Neural progenitor cell (in vitro differentiated cells): ENCODE results near the gene PCDH17. TPM values are rescaled to one million over a fixed set of nuclear protein-coding genes. Genes with fewer than 3 reads are reported as not detected.

Experiments used
- DNase-seq: peaks from one replicate; pipeline ENCODE4 v3.0.0-alpha.2; 2016; ENCODE audit warnings: low spot score
- H2AFZ ChIP-seq: fragments of 200-600 bp; sonication (generic); replicated peaks from 2 replicates; pipeline ENCODE4 v1.6.1; 2016; ENCODE audit warnings: antibody characterized with exemption
- H3F3A ChIP-seq: fragments of 200-600 bp; sonication (generic); 2 replicates; pipeline ENCODE4 v1.6.1; 2016; ENCODE audit warnings: antibody characterized with exemption, low read depth
- H3K27ac ChIP-seq: fragments of 200-600 bp; sonication (generic); 2 replicates; pipeline ENCODE4 v1.5.1; 2016; ENCODE audit warnings: mild to moderate bottlenecking
- H3K27me3 ChIP-seq: fragments of 200-600 bp; sonication (generic); 2 replicates; pipeline ENCODE4 v1.6.1; 2016; ENCODE audit warnings: mild to moderate bottlenecking, moderate library complexity
- H3K36me3 ChIP-seq: fragments of 200-600 bp; sonication (generic); 2 replicates; pipeline ENCODE4 v1.5.1; 2016
- H3K4me1 ChIP-seq: fragments of 200-600 bp; sonication (generic); 2 replicates; pipeline ENCODE4 v1.6.1; 2016; ENCODE audit warnings: mixed run types
- H3K4me2 ChIP-seq: fragments of 200-600 bp; sonication (generic); 2 replicates; pipeline ENCODE4 v1.6.1; 2016
- H3K4me3 ChIP-seq: fragments of 200-600 bp; sonication (generic); 2 replicates; pipeline ENCODE4 v1.5.1; 2016
- H3K79me2 ChIP-seq: fragments of 200-600 bp; sonication (generic); 2 replicates; pipeline ENCODE4 v1.6.1; 2016; ENCODE audit warnings: low read depth
- H3K9ac ChIP-seq: fragments of 200-600 bp; sonication (generic); 2 replicates; pipeline ENCODE4 v1.6.1; 2016
- H3K9me3 ChIP-seq: fragments of 200-600 bp; sonication (generic); 2 replicates; pipeline ENCODE4 v1.5.1; 2016; ENCODE audit warnings: low read depth
- H4K20me1 ChIP-seq: fragments of 200-600 bp; sonication (generic); 2 replicates; pipeline ENCODE4 v1.6.1; 2016; ENCODE audit warnings: low read depth
- H3K27ac Mint-ChIP-seq: 3 replicates; pipeline ENCODE4 v1.8.0; 2021; ENCODE audit warnings: mixed read lengths
- H3K27me3 Mint-ChIP-seq: 2 replicates; pipeline ENCODE4 v1.8.0; 2022; ENCODE audit warnings: low read depth, mild to moderate bottlenecking, inconsistent platforms, moderate library complexity, mixed read lengths; ENCODE audit not compliant: insufficient read depth
- H3K36me3 Mint-ChIP-seq: 3 replicates; pipeline ENCODE4 v1.8.0; 2021; ENCODE audit warnings: mixed read lengths
- H3K4me1 Mint-ChIP-seq: 3 replicates; pipeline ENCODE4 v1.8.0; 2021; ENCODE audit warnings: mixed read lengths
- H3K4me3 Mint-ChIP-seq: 3 replicates; pipeline ENCODE4 v1.8.0; 2021; ENCODE audit warnings: mild to moderate bottlenecking, moderate library complexity, mixed read lengths
- H3K9me3 Mint-ChIP-seq: 3 replicates; pipeline ENCODE4 v1.8.0; 2020; ENCODE audit warnings: mixed read lengths
- EZH2 ChIP-seq: fragments of 200-600 bp; sonication (generic); IDR thresholded peaks from 2 replicates; pipeline ENCODE4 v1.6.1; 2017; ENCODE audit warnings: antibody characterized with exemption, mild to moderate bottlenecking, moderate library complexity
- EZH2phosphoT487 ChIP-seq: fragments of 200-600 bp; sonication (generic); IDR thresholded peaks from 2 replicates; pipeline ENCODE4 v1.6.1; 2017; ENCODE audit warnings: antibody characterized with exemption
- total RNA-seq: library from RNA; depleted of rRNA; stranded (reverse); fragments of >200 nt; gene quantifications from 2 replicates; pipeline ENCODE4 v1.2.3, GENCODE V29; 2015; ENCODE audit warnings: low replicate concordance
- TF ChIP-seq, protein P1 (sequence below): fragments of 200-600 bp; sonication (generic); IDR thresholded peaks from 2 replicates; pipeline ENCODE4 v1.5.1; 2017; ENCODE audit warnings: antibody characterized with exemption, mild to moderate bottlenecking

Gene PCDH17
- total RNA-seq, 1 donor from 2014 or later: 5.3 TPM

DNA sequence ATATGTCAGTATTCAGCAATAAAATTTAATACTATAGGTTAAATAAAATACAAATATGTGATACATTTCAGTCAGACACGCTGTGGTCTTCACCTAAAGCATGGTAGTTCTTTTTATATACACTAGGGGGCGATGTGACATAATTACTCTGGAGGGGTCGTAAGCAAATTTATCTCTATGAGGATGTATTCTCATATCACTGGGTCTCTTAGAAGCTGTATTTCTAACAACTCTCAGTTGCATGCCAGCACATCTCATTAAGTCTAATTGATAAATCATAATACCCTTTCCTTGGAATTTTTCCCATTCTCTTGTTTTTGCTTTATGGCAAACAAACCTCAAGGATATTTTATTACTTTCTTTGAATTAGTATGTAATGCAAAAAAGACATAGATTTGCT lies 3.9 kb upstream of the PCDH17 start:
- Histone ChIP-seq H2AFZ (no peak overlapping the region), H3K4me1 (peaks cover 4% of the 10 kb centered on the region), H3K4me2 (no peak overlapping the region), H3K27me3 (peaks cover 46% of the 10 kb centered on the region), H3K4me3 (no peak overlapping the region), H3K27ac (no peak overlapping the region), H3K36me3 (no peaks in the 10 kb centered on the region), H3K79me2 (no peaks in the 10 kb centered on the region), H3F3A (peaks cover 22% of the 10 kb centered on the region), H3K9ac (no peak overlapping the region), H4K20me1 (peaks cover 7% of the 10 kb centered on the region), H3K9me3 (no peaks in the 10 kb centered on the region)
- Mint-ChIP-seq H3K4me3 (no peak overlapping the region), H3K27me3 (peaks cover 12% of the 10 kb centered on the region), H3K9me3 (peaks cover 4% of the 10 kb centered on the region), H3K36me3 (peaks cover 1% of the 10 kb centered on the region), H3K27ac (no peak overlapping the region), H3K4me1 (peaks cover 8% of the 10 kb centered on the region)
- TF ChIP-seq, protein P1, sequence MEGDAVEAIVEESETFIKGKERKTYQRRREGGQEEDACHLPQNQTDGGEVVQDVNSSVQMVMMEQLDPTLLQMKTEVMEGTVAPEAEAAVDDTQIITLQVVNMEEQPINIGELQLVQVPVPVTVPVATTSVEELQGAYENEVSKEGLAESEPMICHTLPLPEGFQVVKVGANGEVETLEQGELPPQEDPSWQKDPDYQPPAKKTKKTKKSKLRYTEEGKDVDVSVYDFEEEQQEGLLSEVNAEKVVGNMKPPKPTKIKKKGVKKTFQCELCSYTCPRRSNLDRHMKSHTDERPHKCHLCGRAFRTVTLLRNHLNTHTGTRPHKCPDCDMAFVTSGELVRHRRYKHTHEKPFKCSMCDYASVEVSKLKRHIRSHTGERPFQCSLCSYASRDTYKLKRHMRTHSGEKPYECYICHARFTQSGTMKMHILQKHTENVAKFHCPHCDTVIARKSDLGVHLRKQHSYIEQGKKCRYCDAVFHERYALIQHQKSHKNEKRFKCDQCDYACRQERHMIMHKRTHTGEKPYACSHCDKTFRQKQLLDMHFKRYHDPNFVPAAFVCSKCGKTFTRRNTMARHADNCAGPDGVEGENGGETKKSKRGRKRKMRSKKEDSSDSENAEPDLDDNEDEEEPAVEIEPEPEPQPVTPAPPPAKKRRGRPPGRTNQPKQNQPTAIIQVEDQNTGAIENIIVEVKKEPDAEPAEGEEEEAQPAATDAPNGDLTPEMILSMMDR: peak; percentile 85
- no peak for TF ChIP-seq EZH2phosphoT487
- DNase-seq: peak; percentile 26

DNA sequence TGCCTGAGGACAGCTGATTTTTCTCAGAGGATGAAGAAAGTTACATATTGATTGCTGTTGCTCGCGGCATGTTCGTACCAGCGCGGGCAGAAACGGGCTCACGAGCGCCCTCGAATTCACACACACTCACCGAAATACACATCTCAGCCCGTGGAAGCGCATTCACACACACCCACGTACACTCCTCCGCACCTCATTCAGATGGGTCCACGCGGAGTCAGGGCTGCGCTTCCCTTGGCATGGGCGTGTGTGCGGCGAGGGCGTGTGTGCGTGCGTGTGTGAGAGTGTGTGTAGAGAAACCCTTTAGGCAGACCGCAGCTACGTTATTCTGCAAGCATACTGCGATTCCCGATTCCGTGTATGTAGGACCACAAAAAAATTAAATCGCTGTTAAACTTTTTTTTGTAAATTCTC lies 2.1 kb upstream of the PCDH17 start:
- Histone ChIP-seq H2AFZ (peak overlapping the region; percentile 91), H3K79me2 (no peaks in the 10 kb centered on the region), H3F3A (peaks cover 22% of the 10 kb centered on the region), H3K4me2 (peak overlapping the region; percentile 90), H3K4me3 (peak overlapping the region; percentile 82), H3K9me3 (no peaks in the 10 kb centered on the region), H3K36me3 (no peaks in the 10 kb centered on the region), H3K27me3 (peaks cover 63% of the 10 kb centered on the region), H4K20me1 (peaks cover 23% of the 10 kb centered on the region), H3K27ac (no peak overlapping the region), H3K9ac (no peak overlapping the region), H3K4me1 (peaks cover 6% of the 10 kb centered on the region)
- no peak for TF ChIP-seq EZH2phosphoT487
- TF ChIP-seq, protein P1: peak; percentile 28
- Mint-ChIP-seq H3K4me3 (peak overlapping the region; percentile 99), H3K9me3 (peaks cover 18% of the 10 kb centered on the region), H3K27me3 (peaks cover 27% of the 10 kb centered on the region), H3K4me1 (peaks cover 12% of the 10 kb centered on the region), H3K36me3 (peaks cover 10% of the 10 kb centered on the region), H3K27ac (no peak overlapping the region)
- no peak for DNase-seq

DNA sequence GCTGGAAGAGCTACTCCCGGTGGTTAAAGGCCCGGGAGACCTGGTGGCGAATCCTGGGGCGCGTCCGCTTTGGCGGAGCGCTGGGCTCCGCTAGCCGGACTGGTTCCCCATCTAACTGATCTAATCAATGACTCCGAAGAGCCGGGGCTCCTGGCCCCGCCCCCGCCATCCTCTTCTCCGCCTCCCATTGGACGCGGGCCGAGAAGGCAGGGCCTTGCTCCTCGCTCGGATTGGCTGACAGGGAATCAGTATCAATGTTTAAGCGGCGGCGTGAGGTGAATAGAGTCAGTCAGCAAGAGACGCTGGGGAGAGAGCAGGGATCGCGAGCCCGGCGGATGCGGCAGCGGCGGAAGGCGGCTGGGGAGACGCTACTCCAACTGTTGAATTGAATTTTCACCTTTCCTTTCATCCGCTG lies 1.7 kb upstream of the PCDH17 start:
- Histone ChIP-seq H3K27me3 (peaks cover 68% of the 10 kb centered on the region), H3K9ac (no peak overlapping the region), H3K4me2 (peak overlapping the region; percentile 90), H4K20me1 (peaks cover 27% of the 10 kb centered on the region), H3K79me2 (no peaks in the 10 kb centered on the region), H3K27ac (no peak overlapping the region), H2AFZ (peak overlapping the region; percentile 91), H3K36me3 (no peaks in the 10 kb centered on the region), H3K4me3 (peak overlapping the region; percentile 82), H3F3A (peaks cover 22% of the 10 kb centered on the region), H3K9me3 (no peaks in the 10 kb centered on the region), H3K4me1 (peaks cover 7% of the 10 kb centered on the region)
- peak; percentile 47 for TF ChIP-seq EZH2
- TF ChIP-seq, protein P1: no peak
- TF ChIP-seq EZH2phosphoT487: no peak
- H3K4me3 Mint-ChIP-seq: peak overlapping the region; percentile 99
- DNase-seq: peak; percentile 98
- H3K9me3 Mint-ChIP-seq: peaks cover 20% of the 10 kb centered on the region
- peaks cover 12% of the 10 kb centered on the region for H3K36me3 Mint-ChIP-seq
- peaks cover 14% of the 10 kb centered on the region for H3K4me1 Mint-ChIP-seq
- peaks cover 31% of the 10 kb centered on the region for H3K27me3 Mint-ChIP-seq
- no peak overlapping the region for H3K27ac Mint-ChIP-seq
